CD4-positive, alpha-beta T cell treated with Interleukin-17A for 4 hours (primary cell): Measurements from ENCODE around the gene NRP1.

Experiments used
- DNase-seq: peaks from one replicate; pipeline ENCODE4 v3.0.0-alpha.2; 2020; ENCODE audit warnings: mixed read lengths

NRP1 gene

GRCh38 chr10:33174674-33175434 lies 159.6 kb downstream of the NRP1 start:
- no peak for DNase-seq

- DNase-seq = no peak
These were observed 168.6 kb downstream of the NRP1 start for GRCh38 chr10:33165911-33166310.

GRCh38 chr10:33164060-33164709 lies 170.3 kb downstream of the NRP1 start:
- no peak for DNase-seq

- DNase-seq = no peak
These were observed 172.3 kb downstream of the NRP1 start for GRCh38 chr10:33162248-33162575.

GRCh38 chr10:33161550-33162247 lies 172.8 kb downstream of the NRP1 start:
- DNase-seq = no peak

GRCh38 chr10:33160151-33160550 lies 174.3 kb downstream of the NRP1 start:
- no peak for DNase-seq

DNA sequence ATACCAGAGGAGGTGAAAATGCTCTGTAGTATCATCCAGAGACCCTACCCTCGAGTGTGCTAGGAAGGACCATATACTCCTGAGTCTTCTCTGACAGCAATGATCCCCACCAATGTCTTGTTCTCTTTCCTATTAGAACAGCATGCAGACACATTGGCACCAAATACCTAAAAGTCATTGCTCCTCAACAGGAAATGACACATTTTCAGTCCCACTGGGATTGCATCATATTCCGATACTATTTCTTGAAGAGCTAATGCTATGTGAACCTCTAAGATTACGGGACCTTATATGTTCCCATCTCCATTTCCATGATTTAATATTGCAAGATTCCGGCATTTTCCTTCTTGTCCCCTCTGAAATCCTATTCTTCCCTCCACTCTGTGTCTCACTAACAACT lies 177.4 kb downstream of the NRP1 start:
- no peak for DNase-seq

DNA sequence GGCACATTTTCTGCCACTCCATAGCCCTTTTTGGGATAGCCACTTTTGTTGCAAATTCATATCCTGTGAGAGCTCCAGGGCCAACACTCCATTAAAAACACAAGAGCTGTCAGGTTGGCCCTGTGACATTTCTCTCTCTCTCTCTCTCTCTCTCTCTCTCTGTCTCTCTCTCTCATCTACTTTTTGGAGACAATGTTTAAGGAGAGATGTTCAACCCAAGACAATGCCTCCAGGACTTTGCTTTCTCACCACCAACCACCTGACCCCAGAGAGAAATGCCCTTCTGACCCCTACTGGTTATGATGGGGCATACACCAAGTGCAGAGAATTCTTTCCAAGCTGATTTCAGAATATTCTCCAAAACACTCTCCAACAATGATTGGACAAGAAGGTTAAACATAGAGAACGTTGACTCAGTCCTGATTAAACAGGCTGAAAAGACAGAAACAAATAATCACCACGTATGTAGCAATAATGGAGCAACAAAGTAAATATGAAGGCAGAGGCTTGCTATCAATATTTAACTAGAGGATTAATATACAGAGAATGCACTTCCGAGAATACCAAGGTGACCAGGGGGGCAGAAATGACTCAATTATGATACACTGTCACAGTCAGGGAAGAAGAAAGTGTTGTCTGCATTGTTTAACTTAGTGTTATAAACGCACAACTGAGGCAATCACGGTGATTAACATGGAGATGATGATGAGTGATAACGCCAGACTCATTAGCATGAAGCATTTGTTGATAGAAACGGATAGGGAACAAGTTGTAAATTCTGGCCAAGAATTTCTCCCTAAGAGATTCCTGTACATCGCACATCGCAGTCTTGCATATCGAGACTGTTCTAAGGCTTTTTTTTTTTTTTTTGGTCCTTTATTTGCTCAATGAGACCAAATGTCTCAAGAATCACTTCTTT lies 178.5 kb downstream of the NRP1 start:
- DNase-seq = peak; percentile 56

GRCh38 chr10:33154590-33154989 lies 179.9 kb downstream of the NRP1 start:
- no peak for DNase-seq

DNA sequence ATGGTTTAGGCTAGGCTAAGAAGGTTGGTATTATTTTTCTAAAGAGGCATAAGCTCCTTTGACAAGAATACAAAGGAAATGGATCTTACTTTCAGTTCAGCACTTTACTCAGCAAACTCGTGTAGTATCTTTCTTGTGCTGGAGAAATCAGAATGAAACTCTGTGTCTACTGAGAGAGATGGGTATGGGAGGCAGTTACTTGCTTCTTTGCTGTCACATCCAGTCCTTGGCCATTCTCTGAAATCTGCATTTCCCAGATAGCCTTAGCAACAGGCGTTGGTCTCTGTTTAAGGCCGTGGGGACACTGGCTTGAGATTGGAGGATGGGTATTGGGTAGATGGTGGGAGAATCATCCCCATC lies 180.5 kb downstream of the NRP1 start:
- DNase-seq = no peak

- no peak for DNase-seq
These were observed 181.1 kb downstream of the NRP1 start for GRCh38 chr10:33153251-33153967.

DNA sequence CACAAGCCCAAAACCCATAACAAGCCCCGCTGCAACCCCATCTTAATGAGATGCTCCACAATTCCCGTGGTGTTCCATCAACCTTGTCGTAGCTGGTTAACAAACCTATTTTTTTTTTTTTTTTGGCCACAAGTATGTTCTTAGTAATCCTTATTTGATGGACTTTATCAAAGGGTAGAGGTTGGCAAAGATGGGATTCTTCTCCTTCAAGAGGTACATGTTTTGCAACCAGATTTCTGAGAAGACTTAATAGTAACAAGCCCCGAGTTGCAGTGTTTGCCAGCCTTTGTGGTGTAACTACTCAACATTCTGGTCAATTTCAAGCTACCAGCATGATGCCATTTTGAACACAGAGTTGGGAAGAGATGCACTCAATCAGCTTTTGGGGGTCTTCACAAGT lies 181.7 kb downstream of the NRP1 start:
- DNase-seq = no peak

- DNase-seq = no peak
These were observed 182.3 kb downstream of the NRP1 start for GRCh38 chr10:33152146-33152545.

DNA sequence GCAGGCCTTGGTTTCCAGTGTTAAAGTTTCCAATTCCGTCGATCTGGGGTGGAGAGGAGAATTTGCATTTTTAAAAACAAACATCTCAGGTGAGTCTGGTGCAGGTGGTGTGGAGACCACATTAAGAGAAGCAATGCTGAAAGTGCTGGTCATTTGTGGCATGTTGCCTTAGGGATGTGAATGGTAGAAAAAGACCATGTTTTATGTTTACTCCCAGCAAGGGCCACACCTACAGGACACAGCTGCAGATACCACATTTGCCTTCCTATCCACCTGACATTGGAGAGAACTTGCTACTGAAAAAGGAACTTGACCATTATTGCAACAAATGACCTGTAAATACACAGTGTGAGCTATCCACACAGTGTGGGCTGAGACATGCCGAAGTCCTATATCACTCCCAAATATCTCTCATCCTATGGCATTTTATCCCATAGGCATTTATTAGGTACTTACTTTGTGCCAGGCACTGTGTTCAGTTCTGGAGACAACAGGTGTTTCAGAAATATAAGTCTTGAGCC lies 183.1 kb downstream of the NRP1 start:
- no peak for DNase-seq

DNA sequence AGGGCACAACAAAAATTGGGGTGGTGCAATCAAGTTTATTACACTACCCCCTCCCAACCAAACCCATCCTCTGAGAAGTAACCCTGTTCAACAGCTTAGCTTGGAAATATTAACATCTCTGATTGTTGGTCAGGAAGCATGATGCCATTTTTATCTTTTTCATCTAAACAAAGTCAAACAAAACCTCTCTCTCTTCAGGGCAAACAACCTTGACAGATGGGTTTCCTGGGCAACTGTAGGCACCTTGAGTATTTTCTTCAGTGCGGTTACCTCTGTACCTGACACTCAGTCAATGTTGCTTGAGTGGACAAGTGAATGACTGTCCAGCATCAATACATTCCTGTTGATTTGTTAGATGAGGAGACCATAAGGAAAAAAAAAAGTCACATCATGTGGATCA lies 183.6 kb downstream of the NRP1 start:
- no peak for DNase-seq

DNA sequence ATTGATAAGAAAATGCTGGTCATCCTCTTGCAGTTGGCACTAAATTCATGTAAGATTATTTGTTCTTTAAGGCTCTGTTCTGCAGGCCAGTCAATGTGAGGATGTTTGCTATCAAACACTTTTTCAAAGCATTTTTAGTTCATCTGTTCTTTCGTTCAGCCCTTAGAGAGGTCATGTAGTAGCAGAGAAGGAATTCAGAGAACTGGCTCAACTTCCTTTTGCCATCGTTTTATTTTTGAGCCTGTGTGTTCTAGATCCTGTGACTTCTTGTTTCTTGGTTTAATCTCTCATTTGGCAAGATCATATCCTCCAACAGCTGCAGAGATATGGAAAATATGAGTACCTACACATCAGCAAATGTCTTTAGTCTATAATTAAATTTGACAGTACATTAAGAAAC lies 184.3 kb downstream of the NRP1 start:
- no peak for DNase-seq

- DNase-seq = no peak
These were observed 187.5 kb downstream of the NRP1 start for GRCh38 chr10:33147013-33147310.

DNA sequence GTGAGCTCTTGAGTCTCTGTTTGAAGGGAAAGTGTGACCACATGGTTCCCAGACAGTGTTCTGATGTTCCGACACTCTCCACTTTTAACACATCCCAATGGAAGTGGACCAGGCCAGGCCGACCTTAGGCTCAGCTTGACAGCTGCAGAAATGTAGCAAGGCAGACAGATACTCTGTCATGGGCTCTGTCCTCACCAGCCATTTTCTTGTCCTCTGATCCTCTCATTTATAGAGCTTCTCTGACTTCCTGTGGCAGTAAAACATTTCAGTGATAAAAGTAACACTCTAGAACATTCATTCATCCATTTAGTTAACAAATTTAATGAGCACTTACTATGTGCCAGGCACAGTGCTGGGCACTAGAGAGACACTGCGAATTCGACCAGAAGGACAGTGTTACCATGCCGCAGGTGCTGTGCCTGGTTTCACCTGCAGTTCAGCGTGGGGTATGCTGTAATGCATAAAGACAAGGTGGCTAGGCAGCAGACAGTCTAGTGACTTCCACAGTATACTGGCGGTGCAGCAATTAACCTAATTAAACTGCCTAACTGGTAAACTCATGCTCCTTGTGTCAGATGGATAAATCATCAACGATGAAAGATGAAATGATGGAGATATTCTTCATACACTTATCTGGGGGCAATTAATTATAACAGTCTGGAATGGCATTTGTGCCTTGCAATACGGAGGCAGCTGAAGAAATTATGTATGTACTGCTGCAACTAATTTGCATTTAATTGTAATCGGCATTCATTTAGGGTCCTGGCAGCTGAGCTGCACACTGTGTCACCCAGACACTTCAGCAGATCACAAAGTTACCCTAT lies 188.1 kb downstream of the NRP1 start:
- DNase-seq = no peak

DNA sequence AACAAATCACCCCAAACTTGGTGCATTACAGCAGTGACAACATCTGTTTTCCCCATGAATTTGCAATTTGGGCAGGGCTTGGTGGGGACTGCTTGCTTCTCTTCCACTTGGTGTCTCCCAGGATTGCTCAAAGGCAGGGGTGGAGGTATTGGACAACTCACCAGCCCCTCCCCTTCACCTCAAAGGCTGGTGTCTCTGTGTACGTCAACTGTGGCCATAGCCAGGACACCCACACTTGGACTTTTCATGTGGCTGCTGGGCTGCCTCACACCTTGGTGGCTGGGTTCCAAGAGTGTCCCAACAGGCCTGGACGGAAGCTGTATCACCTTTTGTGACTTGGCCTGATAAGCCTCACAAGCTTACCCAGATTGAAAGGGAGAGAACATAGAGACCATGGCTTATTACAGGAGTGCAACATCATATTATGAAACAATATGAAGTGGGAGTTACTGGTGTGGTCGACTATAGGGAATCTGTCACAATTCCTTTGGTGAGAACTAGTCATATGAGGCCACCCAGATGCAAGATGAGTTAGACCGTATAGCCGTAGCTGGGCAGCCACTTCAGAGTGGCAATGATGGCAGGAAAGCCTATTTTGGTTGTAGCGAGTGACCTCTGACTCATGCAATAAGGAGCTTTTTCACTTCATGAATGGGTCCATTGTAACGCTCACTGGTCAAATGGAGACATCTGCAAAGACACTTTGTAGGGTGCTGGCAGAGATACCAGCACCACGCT lies 188.8 kb downstream of the NRP1 start:
- no peak for DNase-seq

- DNase-seq = peak; percentile 64
These were observed 191.2 kb downstream of the NRP1 start for GRCh38 chr10:33143160-33143728.
